Measurements from ENCODE around the gene NAA10. TPM values are rescaled to one million over a fixed set of nuclear protein-coding genes. Genes with fewer than 3 reads are reported as not detected.
A peak's percentile ranks its signal among the peaks of the same experiment; 100 is the strongest.

NAA10 gene
- total RNA-seq, 1 experiment from 2014 or later: 246 TPM

DNA sequence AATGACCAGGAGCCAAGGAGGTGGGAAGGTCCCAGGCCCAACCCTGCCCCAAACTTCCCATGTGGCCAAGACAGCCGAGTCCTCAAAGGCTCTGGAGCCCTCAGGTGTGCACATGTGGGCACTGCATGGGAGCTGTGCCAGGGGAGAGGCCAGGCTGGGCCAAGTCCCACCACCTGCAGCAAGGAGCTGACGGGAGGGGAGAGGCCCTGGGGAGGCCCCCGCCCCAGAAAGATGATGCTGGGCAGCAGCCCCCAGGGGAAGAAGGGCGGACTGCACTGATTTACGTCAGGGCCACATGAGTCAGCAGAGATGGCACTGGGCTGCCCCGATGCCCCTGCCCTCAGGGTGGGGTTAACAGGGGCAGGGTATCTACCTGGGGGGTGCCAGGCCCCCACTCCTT, 50.2 kb downstream of the NAA10 start:
- no TSS peak for BruUV-seq (replicated peaks)
- Histone ChIP-seq H3K4me1 (ENCODE audit: control insufficient read depth, insufficient read depth, low read length) (peaks cover 72% of the 10 kb centered on the region), H3K4me3 (ENCODE audit: low read depth in 2 of 2, low read length in 2 of 2) (peak overlapping the region; percentile 62 to 74), H3K36me3 (ENCODE audit: control insufficient read depth, insufficient read depth, low read length) (no peaks in the 10 kb centered on the region), H3K9me3 (ENCODE audit: control insufficient read depth, insufficient read depth, low read depth, low read length) (no peaks in the 10 kb centered on the region), H3K27me3 (ENCODE audit: control insufficient read depth, insufficient read depth, low read length) (no peaks in the 10 kb centered on the region), H3K27ac (ENCODE audit: low read length) (peak overlapping the region; percentile 89)
- in situ Hi-C loops (cut with HindIII; ENCODE audit: low pct_unique_long_range_greater_than_20kb, low sequenced_read_pairs) (no loop called here), intact Hi-C loops (cut with micrococcal nuclease; ENCODE audit: unreplicated experiment) (loop anchor here (10.0 kb wide), 2 partner anchors 80 to 120 kb away; partner anchors contain the start of gene PLXNB3)
- CTCF ChIA-PET: interaction anchor here (0.6 kb wide), 1 partner anchor 79 kb away, joined by 4 read pairs; no protein-coding TSS in a partner anchor
- DNase-seq (ENCODE audit: low read depth, low spot score) (no peak), ATAC-seq (peak; percentile 37)
- TF ChIP-seq POLR2AphosphoS5 (IDR thresholded peaks at IDR 0.05; ENCODE audit: low read depth, low read length) (peak; percentile 51; the same call in 1 of the 2 replicates), SIN3A (IDR thresholded peaks at IDR 0.05; ENCODE audit: borderline replicate concordance, insufficient read depth, low read depth, low read length) (no peak)
- POLR2A ChIA-PET: no interaction called here

DNA sequence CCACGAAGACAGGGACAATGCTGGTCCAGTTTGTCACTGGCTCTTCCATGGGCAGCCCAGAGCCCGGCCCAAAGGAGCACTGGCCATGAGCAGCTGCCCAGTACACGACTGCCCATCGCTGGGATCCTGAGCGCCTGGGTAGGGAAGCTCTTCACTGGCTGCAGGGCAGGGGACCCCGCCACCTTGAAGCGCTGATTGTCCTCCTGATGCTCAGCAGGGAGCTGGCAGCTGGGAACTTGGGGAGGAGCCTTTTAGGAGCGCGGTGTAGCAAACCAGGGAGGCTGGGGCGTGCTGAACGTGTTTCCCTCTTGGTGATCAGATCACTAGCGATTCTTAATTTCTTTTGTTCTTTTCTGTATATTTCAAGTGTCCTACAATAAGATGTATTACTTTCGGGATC, 50.7 kb downstream of the NAA10 start:
- Histone ChIP-seq H3K9me3 (ENCODE audit: control insufficient read depth, insufficient read depth, low read depth, low read length) (no peaks in the 10 kb centered on the region), H3K27ac (ENCODE audit: low read length) (peak overlapping the region; percentile 89)
- POLR2A ChIA-PET: no interaction called here

More for the DNA sequence above, 50.7 kb downstream of the NAA10 start:
- DNase-seq (ENCODE audit: low read depth, low spot score) (no peak), ATAC-seq (no peak)
- H3K36me3 ChIP-seq (ENCODE audit: control insufficient read depth, insufficient read depth, low read length): no peaks in the 10 kb centered on the region
- no peaks in the 10 kb centered on the region for H3K27me3 ChIP-seq (ENCODE audit: control insufficient read depth, insufficient read depth, low read length)
- CTCF ChIA-PET: no interaction called here
- TF ChIP-seq SIN3A (IDR thresholded peaks at IDR 0.05; ENCODE audit: borderline replicate concordance, insufficient read depth, low read depth, low read length) (no peak), POLR2AphosphoS5 (IDR thresholded peaks at IDR 0.05; ENCODE audit: low read depth, low read length) (no peak), TCF7L2 (IDR thresholded peaks at IDR 0.05; ENCODE audit: low read depth, low read length) (no peak)
- TF ChIP-seq, protein P1, sequence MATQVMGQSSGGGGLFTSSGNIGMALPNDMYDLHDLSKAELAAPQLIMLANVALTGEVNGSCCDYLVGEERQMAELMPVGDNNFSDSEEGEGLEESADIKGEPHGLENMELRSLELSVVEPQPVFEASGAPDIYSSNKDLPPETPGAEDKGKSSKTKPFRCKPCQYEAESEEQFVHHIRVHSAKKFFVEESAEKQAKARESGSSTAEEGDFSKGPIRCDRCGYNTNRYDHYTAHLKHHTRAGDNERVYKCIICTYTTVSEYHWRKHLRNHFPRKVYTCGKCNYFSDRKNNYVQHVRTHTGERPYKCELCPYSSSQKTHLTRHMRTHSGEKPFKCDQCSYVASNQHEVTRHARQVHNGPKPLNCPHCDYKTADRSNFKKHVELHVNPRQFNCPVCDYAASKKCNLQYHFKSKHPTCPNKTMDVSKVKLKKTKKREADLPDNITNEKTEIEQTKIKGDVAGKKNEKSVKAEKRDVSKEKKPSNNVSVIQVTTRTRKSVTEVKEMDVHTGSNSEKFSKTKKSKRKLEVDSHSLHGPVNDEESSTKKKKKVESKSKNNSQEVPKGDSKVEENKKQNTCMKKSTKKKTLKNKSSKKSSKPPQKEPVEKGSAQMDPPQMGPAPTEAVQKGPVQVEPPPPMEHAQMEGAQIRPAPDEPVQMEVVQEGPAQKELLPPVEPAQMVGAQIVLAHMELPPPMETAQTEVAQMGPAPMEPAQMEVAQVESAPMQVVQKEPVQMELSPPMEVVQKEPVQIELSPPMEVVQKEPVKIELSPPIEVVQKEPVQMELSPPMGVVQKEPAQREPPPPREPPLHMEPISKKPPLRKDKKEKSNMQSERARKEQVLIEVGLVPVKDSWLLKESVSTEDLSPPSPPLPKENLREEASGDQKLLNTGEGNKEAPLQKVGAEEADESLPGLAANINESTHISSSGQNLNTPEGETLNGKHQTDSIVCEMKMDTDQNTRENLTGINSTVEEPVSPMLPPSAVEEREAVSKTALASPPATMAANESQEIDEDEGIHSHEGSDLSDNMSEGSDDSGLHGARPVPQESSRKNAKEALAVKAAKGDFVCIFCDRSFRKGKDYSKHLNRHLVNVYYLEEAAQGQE (IDR thresholded peaks at IDR 0.05; ENCODE audit: insufficient read depth in 1 of 2, low read depth in 2 of 2, low read length in 1 of 2): no peak
- TF ChIP-seq, protein P2, sequence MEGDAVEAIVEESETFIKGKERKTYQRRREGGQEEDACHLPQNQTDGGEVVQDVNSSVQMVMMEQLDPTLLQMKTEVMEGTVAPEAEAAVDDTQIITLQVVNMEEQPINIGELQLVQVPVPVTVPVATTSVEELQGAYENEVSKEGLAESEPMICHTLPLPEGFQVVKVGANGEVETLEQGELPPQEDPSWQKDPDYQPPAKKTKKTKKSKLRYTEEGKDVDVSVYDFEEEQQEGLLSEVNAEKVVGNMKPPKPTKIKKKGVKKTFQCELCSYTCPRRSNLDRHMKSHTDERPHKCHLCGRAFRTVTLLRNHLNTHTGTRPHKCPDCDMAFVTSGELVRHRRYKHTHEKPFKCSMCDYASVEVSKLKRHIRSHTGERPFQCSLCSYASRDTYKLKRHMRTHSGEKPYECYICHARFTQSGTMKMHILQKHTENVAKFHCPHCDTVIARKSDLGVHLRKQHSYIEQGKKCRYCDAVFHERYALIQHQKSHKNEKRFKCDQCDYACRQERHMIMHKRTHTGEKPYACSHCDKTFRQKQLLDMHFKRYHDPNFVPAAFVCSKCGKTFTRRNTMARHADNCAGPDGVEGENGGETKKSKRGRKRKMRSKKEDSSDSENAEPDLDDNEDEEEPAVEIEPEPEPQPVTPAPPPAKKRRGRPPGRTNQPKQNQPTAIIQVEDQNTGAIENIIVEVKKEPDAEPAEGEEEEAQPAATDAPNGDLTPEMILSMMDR (IDR thresholded peaks at IDR 0.05): no peak
- in situ Hi-C loops (cut with HindIII; ENCODE audit: low pct_unique_long_range_greater_than_20kb, low sequenced_read_pairs) (no loop called here), intact Hi-C loops (cut with micrococcal nuclease; ENCODE audit: unreplicated experiment) (loop anchor here (10.0 kb wide), 2 partner anchors 79 to 119 kb away; partner anchors contain the start of gene PLXNB3)
- H3K4me3 ChIP-seq (ENCODE audit: low read depth in 2 of 2, low read length in 2 of 2): peak overlapping the region; percentile 62 to 74
- TSS peak; percentile 70 for BruUV-seq (replicated peaks)
- H3K4me1 ChIP-seq (ENCODE audit: control insufficient read depth, insufficient read depth, low read length): peaks cover 77% of the 10 kb centered on the region

All from Panc1 (cell line).